ENCODE results near the gene BTAF1.

GRCh38 chr10:91923371-91924211, at the start of gene BTAF1:
- no peak for TF ChIP-seq CTCF (IDR thresholded peaks at IDR 0.05)
- TF ChIP-seq POLR2A (IDR thresholded peaks at IDR 0.05), result peak; percentile 81 to 93
